GM10266 (cell line): ENCODE data around the gene IDH2.

Source experiments
- DNase-seq: peaks from one replicate; pipeline ENCODE4 v3.0.0; 2012; ENCODE audit errors: extremely low spot score
- TF ChIP-seq, protein P1 (sequence below): IDR thresholded peaks from 2 replicates; pipeline ENCODE4 v1.5.1; 2012; ENCODE audit warnings: mild to moderate bottlenecking, low read depth; ENCODE audit not compliant: control insufficient read depth, insufficient read depth; ENCODE audit errors: missing control alignments

Gene IDH2

DNA sequence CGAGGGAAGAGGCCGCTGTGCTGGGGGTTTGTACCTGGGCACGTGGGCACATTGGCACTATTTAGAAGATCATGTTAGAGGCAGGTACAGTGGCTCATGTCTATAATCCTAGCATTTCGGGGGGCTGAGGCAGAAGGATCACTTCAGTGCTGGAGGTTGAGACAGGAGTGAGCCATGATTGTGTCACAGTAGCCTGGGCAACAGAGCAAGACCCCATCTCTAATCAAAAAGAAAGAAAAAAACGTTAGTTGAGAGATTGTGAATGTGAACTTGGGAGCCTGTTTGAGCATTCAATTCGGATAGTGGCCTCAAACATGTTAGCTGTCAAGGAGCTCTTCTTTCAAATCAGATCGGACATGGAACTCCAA lies 36.6 kb downstream of the IDH2 start:
- TF ChIP-seq, protein P1, sequence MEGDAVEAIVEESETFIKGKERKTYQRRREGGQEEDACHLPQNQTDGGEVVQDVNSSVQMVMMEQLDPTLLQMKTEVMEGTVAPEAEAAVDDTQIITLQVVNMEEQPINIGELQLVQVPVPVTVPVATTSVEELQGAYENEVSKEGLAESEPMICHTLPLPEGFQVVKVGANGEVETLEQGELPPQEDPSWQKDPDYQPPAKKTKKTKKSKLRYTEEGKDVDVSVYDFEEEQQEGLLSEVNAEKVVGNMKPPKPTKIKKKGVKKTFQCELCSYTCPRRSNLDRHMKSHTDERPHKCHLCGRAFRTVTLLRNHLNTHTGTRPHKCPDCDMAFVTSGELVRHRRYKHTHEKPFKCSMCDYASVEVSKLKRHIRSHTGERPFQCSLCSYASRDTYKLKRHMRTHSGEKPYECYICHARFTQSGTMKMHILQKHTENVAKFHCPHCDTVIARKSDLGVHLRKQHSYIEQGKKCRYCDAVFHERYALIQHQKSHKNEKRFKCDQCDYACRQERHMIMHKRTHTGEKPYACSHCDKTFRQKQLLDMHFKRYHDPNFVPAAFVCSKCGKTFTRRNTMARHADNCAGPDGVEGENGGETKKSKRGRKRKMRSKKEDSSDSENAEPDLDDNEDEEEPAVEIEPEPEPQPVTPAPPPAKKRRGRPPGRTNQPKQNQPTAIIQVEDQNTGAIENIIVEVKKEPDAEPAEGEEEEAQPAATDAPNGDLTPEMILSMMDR, result no peak

DNA sequence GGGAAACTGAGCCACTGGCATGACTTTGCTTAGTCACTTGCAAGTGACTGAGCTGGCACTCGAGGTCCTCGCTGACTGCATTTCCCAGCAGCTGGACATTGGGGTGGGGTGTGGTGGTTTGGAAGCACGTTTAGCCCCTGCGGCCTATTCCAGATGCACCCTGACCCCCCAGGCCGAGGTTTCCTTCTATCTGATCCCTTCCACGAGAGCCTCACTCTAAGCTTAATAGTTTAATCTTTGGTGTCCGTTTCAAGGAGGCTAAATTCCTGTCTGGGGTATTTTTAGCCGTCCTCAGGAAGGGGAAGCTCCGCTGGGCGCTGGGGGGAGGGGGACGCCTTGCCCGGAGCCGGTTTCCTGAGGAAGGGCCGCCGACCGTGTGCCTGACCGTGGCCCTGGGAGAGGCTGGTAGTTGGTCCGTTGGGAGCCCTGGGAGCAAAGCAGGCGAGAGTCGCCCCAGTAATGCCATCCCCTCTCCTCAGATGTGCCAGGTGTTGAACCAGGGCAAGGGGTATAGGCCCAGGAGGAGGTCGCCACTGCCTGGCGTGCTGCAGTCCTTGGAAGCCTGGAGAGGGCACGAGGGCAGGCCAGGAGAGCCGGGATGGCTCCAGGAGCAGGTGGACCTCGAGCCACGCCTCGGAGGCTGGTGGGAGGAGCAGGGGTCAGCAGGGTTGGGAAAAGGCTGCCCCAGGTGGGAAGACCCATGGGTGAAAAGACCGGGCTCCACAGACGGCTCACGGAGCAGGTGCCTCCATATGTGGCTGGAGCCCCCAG lies 37.2 kb downstream of the IDH2 start:
- TF ChIP-seq, protein P1, result no peak
- DNase-seq, result no peak

More for the DNA sequence above, 36.6 kb downstream of the IDH2 start:
- DNase-seq, result no peak

DNA sequence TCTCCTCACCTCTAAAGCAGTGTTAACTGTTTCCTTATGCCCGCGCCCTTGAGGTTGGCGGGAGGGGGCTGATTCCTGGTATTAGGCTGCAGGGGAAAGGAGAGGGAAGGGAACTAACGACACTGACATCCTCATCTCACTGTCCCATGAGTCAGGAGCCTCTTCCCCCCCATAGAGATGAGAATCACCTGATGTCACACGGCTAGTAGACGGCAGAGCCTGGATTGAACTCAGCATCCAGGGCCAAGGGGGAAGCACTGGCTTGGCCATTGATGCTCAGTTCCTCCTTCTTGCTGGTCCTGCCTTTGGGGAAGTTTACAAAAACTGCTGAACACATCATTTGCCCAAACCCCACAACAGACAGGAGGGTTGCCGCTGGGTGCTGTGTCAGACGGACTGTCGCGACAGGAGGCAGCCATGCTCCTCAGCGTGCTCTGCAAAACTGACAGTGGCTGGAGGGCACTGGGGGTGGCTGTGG lies 38.5 kb downstream of the IDH2 start:
- TF ChIP-seq, protein P1, result no peak
- DNase-seq, result no peak

DNA sequence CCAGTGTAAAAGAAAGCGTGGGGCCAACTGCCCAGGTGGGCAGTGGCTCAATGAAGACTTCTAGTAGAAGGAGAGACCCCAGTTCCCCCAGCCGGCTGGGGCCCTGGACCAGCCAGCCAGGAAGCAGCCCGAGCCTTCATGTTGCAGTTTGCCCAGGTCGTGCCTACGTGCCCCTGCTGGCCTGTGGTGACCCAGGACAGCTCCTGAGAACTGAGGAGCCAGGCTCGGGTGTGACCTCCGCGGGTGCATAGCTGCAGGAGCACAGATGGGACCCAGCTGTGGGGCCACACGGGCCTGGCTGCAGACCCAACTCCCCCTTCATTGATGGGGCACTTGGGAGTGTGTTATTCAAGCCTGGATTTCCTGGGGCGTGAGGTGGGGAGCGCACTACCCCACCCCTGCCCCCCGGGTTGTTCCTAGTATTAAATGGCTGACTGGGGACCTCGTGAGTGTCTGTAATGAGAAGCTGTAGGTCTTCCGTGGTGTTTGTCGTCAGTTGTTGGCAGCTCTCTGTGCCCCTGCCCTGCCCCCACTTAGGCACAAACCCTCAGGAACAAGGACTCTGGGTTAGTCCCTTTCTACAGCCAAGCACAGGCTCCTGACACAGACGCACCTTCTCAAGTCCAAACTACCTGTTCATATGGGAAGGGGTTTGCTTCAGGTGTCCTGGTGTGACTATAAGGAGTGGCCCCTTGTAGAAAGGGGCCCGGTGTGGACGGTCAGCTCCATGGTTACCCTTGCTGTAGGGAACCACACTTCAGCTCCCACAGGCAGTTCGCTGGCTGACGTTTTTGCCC lies 39.1 kb downstream of the IDH2 start:
- TF ChIP-seq, protein P1, result no peak
- no peak for DNase-seq

DNA sequence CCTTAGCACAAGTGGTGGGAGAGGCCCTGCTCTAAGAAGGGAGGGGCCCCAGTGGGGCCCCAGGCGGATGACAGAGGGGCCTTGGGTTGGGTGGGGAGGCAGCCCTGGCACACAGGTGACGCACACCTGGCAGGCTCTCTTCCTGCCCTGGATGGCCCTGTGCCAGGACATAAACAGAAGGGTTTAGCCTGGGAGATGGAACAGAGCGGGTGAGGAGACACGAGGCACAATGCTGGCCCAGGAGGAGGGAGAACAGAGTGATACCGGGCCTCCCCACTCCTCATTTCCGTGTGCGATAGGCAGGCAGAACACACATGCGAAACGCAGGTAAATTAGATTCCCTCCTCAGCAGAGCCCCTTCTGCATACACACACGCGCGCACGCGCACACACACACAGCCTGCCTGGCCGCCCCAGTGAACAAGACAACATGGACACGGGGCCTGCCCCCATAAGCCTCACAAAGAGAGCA lies 39.8 kb downstream of the IDH2 start:
- TF ChIP-seq, protein P1, result no peak

DNA sequence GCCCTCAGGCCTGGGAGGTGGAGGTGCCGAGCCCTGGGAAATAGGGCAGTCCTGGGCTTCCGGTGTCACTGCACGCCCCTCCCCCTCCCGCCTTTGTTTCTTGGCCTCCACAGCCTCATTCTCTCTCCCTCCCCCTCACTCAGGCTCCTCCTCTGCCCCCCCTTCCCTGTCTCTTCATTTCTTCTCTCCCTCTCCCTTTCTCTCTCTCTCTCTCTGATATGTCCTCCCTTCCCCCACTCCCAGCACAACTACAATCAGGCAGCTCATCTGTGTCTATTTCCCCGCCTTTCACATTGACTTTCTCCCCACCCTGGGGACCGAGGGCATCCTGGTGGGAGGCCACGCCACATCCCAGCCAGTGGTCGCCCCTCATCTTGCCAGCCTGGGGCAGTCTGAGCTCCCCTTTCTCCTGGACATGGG lies 40.2 kb downstream of the IDH2 start:
- no peak for DNase-seq
- TF ChIP-seq, protein P1, result no peak

More for the DNA sequence above, 39.8 kb downstream of the IDH2 start:
- DNase-seq, result no peak

DNA sequence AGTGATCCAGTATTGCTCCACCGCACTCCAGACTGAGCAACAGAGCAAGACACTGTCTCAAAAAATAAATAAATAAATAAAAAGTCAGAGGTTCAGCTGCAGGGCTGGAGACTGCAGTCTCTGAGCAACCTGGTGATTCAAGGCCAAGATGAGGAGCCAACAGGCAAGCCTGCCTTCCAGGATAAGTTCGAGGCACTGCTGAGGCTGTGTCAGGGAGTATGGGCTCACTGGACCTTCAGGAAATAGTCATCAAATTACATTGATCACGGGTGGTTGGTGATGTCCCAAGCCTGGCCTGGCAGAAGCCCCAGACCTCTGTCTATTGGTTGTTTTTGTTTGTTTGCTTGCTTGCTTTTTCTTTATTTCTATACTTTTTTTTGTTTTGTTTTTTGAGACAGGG lies 41.5 kb downstream of the IDH2 start:
- TF ChIP-seq, protein P1, result no peak
- DNase-seq, result no peak
